A673 (cell line): ENCODE measurements around the gene TMA7B. TPM values are rescaled to one million over a fixed set of nuclear protein-coding genes. Genes with fewer than 3 reads are reported as not detected.

Experiments
- BruUV-seq: library from RNA; stranded (reverse); fragments of 400-500 nt; replicated peaks from 2 replicates; lab custom pipeline; 2021; lab: Mats Ljungman, UMichigan
- CTCF ChIA-PET: fragments of 300-600 bp; sonication (Branson Sonifier 250); formaldehyde crosslinking; loops from one replicate; lab custom pipeline; 2022; ENCODE audit warnings: antibody characterized with exemption; lab: Charles Lee
- POLR2A ChIA-PET: fragments of 300-600 bp; sonication (Branson Sonifier 250); formaldehyde crosslinking; loops from one replicate; lab custom pipeline; 2022; ENCODE audit warnings: antibody characterized with exemption; ENCODE audit not compliant: low non-redundant PET; lab: Charles Lee
- DNase-seq: peaks from one replicate; pipeline ENCODE4 v3.0.0-alpha.2; 2015; ENCODE audit warnings: low spot score
- H3K27ac ChIP-seq: fragments of 200-600 bp; sonication (generic); 2 replicates; pipeline ENCODE4 v1.5.1; 2016; ENCODE audit warnings: mixed run types, low read depth, mild to moderate bottlenecking, mixed read lengths, antibody characterized with exemption, low read length; ENCODE audit not compliant: poor library complexity, severe bottlenecking
- H3K27me3 ChIP-seq: fragments of 200-600 bp; sonication (generic); replicated peaks from 2 replicates; pipeline ENCODE4 v1.6.1; 2017; ENCODE audit warnings: mixed run types, low read depth, mild to moderate bottlenecking, mixed read lengths, antibody characterized with exemption, low read length; ENCODE audit not compliant: insufficient read depth, poor library complexity
- H3K36me3 ChIP-seq: fragments of 200-600 bp; sonication (generic); 2 replicates; pipeline ENCODE4 v1.6.1; 2016; ENCODE audit warnings: mixed run types, mild to moderate bottlenecking, mixed read lengths, antibody characterized with exemption, low read length; ENCODE audit not compliant: insufficient read depth, poor library complexity, severe bottlenecking
- H3K4me1 ChIP-seq: fragments of 200-600 bp; sonication (generic); 2 replicates; pipeline ENCODE4 v1.6.1; 2017; ENCODE audit warnings: mixed run types, mild to moderate bottlenecking, mixed read lengths, antibody characterized with exemption, low read length; ENCODE audit not compliant: insufficient read depth, poor library complexity, severe bottlenecking
- H3K4me3 ChIP-seq: fragments of 200-600 bp; sonication (generic); 2 replicates; pipeline ENCODE4 v1.5.1; 2016; ENCODE audit warnings: low read depth, mixed run types, mild to moderate bottlenecking, mixed read lengths, low read length; ENCODE audit not compliant: poor library complexity, severe bottlenecking
- H3K9me3 ChIP-seq: fragments of 200-600 bp; sonication (generic); 2 replicates; pipeline ENCODE4 v1.6.1; 2016; ENCODE audit warnings: mixed run types, low read depth, mild to moderate bottlenecking, mixed read lengths, antibody characterized with exemption, low read length; ENCODE audit not compliant: poor library complexity, severe bottlenecking
- CTCF ChIP-seq: fragments of 300-800, 200-600 bp; sonication (generic); conservative IDR thresholded peaks from 2 replicates; pipeline ENCODE4 v1.5.1; 2017; ENCODE audit warnings: low read depth, mild to moderate bottlenecking, antibody characterized with exemption, low read length, moderate library complexity, mixed read lengths
- EZH2 ChIP-seq: fragments of 200-600 bp; sonication (generic); IDR thresholded peaks from 2 replicates; pipeline ENCODE4 v1.6.1; 2017; ENCODE audit warnings: borderline replicate concordance, low read depth, mild to moderate bottlenecking, mixed read lengths, antibody characterized with exemption, low read length; ENCODE audit not compliant: poor library complexity, severe bottlenecking
- intact Hi-C: fragments of 100-400 bp; cut with micrococcal nuclease; formaldehyde crosslinking; loops from one replicate; pipeline ENCODE4 v1.10.0; 2022; ENCODE audit not compliant: unreplicated experiment
- total RNA-seq: library from RNA; stranded (reverse); gene quantifications from 2 replicates; pipeline ENCODE4 v1.2.3, GENCODE V29; 2021

Gene TMA7B
- total RNA-seq, 1 experiment from 2014 or later: not detected

GRCh38 chr22:39913886-39914285 is 46.3 kb upstream of the TMA7B start:
- H3K4me1 ChIP-seq: no peaks in the 10 kb centered on the region
- BruUV-seq: no TSS peak
- ChIA-PET POLR2A (no interaction called here), CTCF (no interaction called here)
- TF ChIP-seq EZH2 (no peak), CTCF (no peak)
- H3K27me3 ChIP-seq: peaks cover 17% of the 10 kb centered on the region
- H3K36me3 ChIP-seq: no peaks in the 10 kb centered on the region
- H3K27ac ChIP-seq: no peak overlapping the region
- intact Hi-C loops: no loop called here
- peak; percentile 8 for DNase-seq
- H3K9me3 ChIP-seq: no peaks in the 10 kb centered on the region
- no peak overlapping the region for H3K4me3 ChIP-seq

- CTCF ChIA-PET: no interaction called here
Measured at GRCh38 chr22:39914584-39914983, 45.6 kb upstream of the TMA7B start.

GRCh38 chr22:39915295-39915726 is 44.9 kb upstream of the TMA7B start:
- peaks cover 5% of the 10 kb centered on the region for H3K27me3 ChIP-seq
- H3K4me3 ChIP-seq: no peak overlapping the region
- no peak for DNase-seq
- H3K4me1 ChIP-seq: no peaks in the 10 kb centered on the region
- BruUV-seq: no TSS peak
- TF ChIP-seq CTCF (no peak), EZH2 (no peak)
- POLR2A ChIA-PET: interaction anchor here (0.6 kb wide), 1 partner anchor 9 kb away, joined by 3 read pairs; no protein-coding TSS in a partner anchor
- intact Hi-C loops: no loop called here
- H3K27ac ChIP-seq: no peak overlapping the region
- H3K36me3 ChIP-seq: no peaks in the 10 kb centered on the region
- no peaks in the 10 kb centered on the region for H3K9me3 ChIP-seq
- CTCF ChIA-PET: no interaction called here

More at GRCh38 chr22:39914584-39914983, 45.6 kb upstream of the TMA7B start:
- Histone ChIP-seq H3K27me3 (peaks cover 10% of the 10 kb centered on the region), H3K9me3 (no peaks in the 10 kb centered on the region), H3K4me1 (no peaks in the 10 kb centered on the region), H3K27ac (no peak overlapping the region), H3K4me3 (no peak overlapping the region), H3K36me3 (no peaks in the 10 kb centered on the region)
- TF ChIP-seq EZH2 (no peak), CTCF (no peak)
- intact Hi-C loops: no loop called here
- BruUV-seq: no TSS peak
- POLR2A ChIA-PET: no interaction called here
- no peak for DNase-seq
